AG09309 (cell line): Measurements from ENCODE around the gene CTNNBL1.
"Not testable (repeated sequence)": the region's sequence is repeated elsewhere in the genome, so short reads cannot be mapped to it uniquely, and the experiment has no call there.

ENCODE experiments used
- DNase-seq: peaks from one replicate; pipeline ENCODE4 v3.0.0-alpha.2; 2010; ENCODE audit warnings: low read depth
- H3K4me3 ChIP-seq: 2 replicates; pipeline ENCODE4 v1.5.1; 2011; ENCODE audit warnings: mild to moderate bottlenecking, low read depth, low read length, moderate library complexity; ENCODE audit not compliant: control insufficient read depth
- CTCF ChIP-seq: IDR thresholded peaks from 2 replicates; pipeline ENCODE4 v1.5.1; 2011; ENCODE audit warnings: mild to moderate bottlenecking, low read depth, low read length, inconsistent platforms; ENCODE audit not compliant: insufficient read depth, control insufficient read depth; ENCODE audit errors: missing control alignments

The CTNNBL1 gene

GRCh38 chr20:37850724-37851355, 157.0 kb downstream of the CTNNBL1 start:
- no peak overlapping the region for H3K4me3 ChIP-seq
- DNase-seq: no peak
- no peak for TF ChIP-seq CTCF

- no peak for TF ChIP-seq CTCF
- no peak for DNase-seq
- H3K4me3 ChIP-seq: no peak overlapping the region
Measured at GRCh38 chr20:37852666-37853065, 158.8 kb downstream of the CTNNBL1 start.

GRCh38 chr20:37853823-37854375, 160.1 kb downstream of the CTNNBL1 start:
- no peak for TF ChIP-seq CTCF
- no peak for DNase-seq
- no peak overlapping the region for H3K4me3 ChIP-seq

- DNase-seq, H3K4me3 ChIP-seq: not testable (repeated sequence)
Measured at GRCh38 chr20:37856034-37856433, 162.2 kb downstream of the CTNNBL1 start.

- peak; percentile 78 for DNase-seq
- TF ChIP-seq CTCF: no peak
- no peak overlapping the region for H3K4me3 ChIP-seq
Measured at GRCh38 chr20:37856932-37857660, 163.3 kb downstream of the CTNNBL1 start.

- no peak for DNase-seq
- no peak for TF ChIP-seq CTCF
- H3K4me3 ChIP-seq: no peak overlapping the region
Measured at GRCh38 chr20:37859406-37860171, 165.8 kb downstream of the CTNNBL1 start.
